ENCODE measurements around the gene MED12L.

MED12L gene

DNA sequence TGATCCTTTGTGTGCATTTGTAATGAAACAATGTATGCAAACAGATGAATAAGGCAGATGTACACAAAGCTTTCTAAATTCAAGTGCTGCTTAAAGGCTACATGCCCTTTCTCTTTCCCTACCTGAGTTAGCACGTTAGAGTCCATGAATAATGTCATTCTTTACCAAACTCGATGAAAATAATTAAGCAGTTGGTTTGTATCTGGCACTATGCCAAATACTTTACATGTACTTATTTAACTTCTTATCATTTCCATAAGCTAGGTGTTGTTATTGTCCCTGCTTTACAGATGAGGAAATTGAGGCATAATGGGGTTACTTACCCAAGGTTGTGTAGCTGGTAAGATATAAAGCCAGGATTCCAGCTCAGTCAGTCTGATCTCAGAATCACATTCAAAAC lies 115.1 kb downstream of the MED12L start:
- Histone ChIP-seq H3K27me3 (ENCODE audit: control insufficient read depth, insufficient read depth, low read length) (no peaks in the 10 kb centered on the region), H3K36me3 (ENCODE audit: control insufficient read depth, insufficient read depth, low read length) (peaks cover 8% of the 10 kb centered on the region), H3K9me3 (ENCODE audit: control insufficient read depth, insufficient read depth, low read length) (no peaks in the 10 kb centered on the region), H3K4me3 (ENCODE audit: low read depth, low read length) (no peak overlapping the region), H3K27ac (ENCODE audit: low read depth, low read length) (no peak overlapping the region), H3K4me1 (ENCODE audit: control insufficient read depth, insufficient read depth, low read length) (no peaks in the 10 kb centered on the region), H3K9ac (ENCODE audit: low read depth, low read length) (no peak overlapping the region)

DNA sequence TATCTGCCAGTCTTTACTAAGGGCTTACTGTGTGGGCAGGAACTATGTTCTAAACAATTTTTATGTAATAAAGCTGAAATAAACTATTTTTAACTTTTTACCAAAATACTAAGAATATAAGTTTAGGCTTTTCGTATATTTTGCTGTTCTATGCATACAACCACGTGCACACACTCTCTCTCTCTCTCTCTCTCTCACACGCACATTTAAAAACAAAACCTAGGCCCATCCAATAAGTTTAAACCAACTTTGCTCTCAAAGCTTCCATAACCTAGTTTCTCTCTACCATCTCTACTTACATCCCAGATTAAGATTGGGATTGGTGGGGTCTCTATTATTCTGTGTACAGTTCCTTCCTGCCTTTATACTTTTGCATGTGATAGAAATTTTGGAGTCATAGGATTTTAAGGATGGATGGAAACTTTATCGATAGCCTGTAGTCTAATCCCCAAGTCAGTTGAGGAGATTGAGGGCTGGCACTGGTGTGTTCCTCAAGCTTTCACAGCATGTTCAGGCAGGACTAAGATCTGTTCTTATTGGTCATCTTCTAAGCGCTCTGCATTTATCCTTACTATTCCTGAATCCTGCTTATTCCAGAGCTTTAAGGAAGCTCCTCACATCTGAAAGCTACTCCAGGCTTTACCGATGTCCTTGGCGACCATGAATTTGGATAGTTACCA lies 115.7 kb downstream of the MED12L start:
- Histone ChIP-seq H3K27me3 (ENCODE audit: control insufficient read depth, insufficient read depth, low read length) (no peaks in the 10 kb centered on the region), H3K4me1 (ENCODE audit: control insufficient read depth, insufficient read depth, low read length) (no peaks in the 10 kb centered on the region), H3K27ac (ENCODE audit: low read depth, low read length) (no peak overlapping the region), H3K36me3 (ENCODE audit: control insufficient read depth, insufficient read depth, low read length) (peaks cover 5% of the 10 kb centered on the region), H3K9me3 (ENCODE audit: control insufficient read depth, insufficient read depth, low read length) (no peaks in the 10 kb centered on the region), H3K4me3 (ENCODE audit: low read depth, low read length) (no peak overlapping the region), H3K9ac (ENCODE audit: low read depth, low read length) (no peak overlapping the region)

DNA sequence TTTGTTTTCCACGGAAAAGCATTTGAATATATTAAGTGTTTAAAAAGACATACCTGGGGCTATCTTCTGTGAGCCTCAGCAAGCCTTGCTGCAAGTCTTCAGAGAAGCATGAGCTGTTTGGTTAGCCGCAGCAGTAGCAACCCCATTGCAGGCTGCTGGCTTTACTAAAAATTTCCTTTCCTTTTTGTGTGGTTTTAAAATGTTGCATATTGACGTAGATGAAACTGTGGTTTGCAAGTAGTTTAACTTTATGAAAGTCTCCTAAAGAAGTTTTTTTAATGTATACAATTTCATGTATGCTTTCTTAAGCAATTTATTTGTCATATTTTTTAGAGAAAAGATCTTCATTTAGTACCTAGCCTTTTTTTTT lies 117.6 kb downstream of the MED12L start, which contains the start of gene GPR171:
Gene GPR171, minus strand, starts transcription at position 166 of the 370 bp plus-strand sequence. CDS start 3,830 bp downstream, outside the sequence.
- no peak within 1 kb of the TSS for H3K27ac ChIP-seq (ENCODE audit: low read depth, low read length)
- no peak within 1 kb of the TSS for H3K9ac ChIP-seq (ENCODE audit: low read depth, low read length)
- no peaks in the 10 kb centered on the region for H3K27me3 ChIP-seq (ENCODE audit: control insufficient read depth, insufficient read depth, low read length)
- no peaks in the 10 kb centered on the region for H3K9me3 ChIP-seq (ENCODE audit: control insufficient read depth, insufficient read depth, low read length)
- no peak within 1 kb of the TSS for H3K4me3 ChIP-seq (ENCODE audit: low read depth, low read length)
- H3K4me1 ChIP-seq (ENCODE audit: control insufficient read depth, insufficient read depth, low read length), result no peaks in the 10 kb centered on the region
- H3K36me3 ChIP-seq (ENCODE audit: control insufficient read depth, insufficient read depth, low read length), result no peaks in the 10 kb centered on the region; the same call in 1 of the 2 replicates

DNA sequence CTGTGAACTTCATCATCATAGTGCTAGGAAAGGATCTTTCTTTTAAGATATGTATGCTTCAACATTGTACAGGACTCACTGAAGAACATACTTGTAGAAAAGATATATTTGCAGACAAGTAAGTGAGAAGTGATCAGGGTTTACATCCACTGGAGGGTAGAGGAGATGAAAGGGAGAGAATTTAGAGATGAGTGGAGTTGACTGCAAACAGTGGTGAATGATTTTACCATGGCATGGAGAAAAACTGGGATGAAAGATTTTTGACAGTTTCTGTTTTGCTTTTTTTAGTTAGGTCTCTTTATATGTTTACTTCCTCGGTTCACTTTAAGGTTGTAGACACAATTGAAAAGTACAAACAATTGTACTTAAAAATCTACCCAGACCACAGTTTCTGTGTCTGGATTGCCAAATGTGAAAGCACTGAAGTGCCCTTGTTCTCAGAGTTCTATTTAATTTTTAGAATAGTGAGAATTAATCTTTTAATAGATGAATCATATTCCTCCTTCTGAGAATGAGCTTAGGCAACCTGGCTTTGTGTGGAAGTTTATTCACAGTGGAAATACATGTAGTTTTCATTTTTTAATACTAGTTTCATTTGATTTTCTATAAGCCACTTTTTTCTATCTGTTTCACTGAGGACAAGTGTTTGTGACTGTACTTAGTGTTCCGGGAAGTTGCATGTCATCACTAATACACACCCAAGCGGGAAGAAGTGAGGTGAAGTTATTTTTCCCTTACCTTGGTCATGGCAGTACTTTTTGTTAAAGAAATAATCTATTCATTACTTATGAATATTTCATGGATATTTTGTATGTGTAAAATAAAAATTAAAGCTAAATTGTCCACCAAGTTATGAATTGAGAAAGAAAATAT lies 119.3 kb downstream of the MED12L start:
- no peaks in the 10 kb centered on the region for H3K27me3 ChIP-seq (ENCODE audit: control insufficient read depth, insufficient read depth, low read length)
- H3K9ac ChIP-seq (ENCODE audit: low read depth, low read length), result no peak overlapping the region
- H3K36me3 ChIP-seq (ENCODE audit: control insufficient read depth, insufficient read depth, low read length), result no peaks in the 10 kb centered on the region; the same call in 1 of the 2 replicates
- no peaks in the 10 kb centered on the region for H3K9me3 ChIP-seq (ENCODE audit: control insufficient read depth, insufficient read depth, low read length)
- H3K4me3 ChIP-seq (ENCODE audit: low read depth, low read length), result no peak overlapping the region
- H3K4me1 ChIP-seq (ENCODE audit: control insufficient read depth, insufficient read depth, low read length), result no peaks in the 10 kb centered on the region
- no peak overlapping the region for H3K27ac ChIP-seq (ENCODE audit: low read depth, low read length)

DNA sequence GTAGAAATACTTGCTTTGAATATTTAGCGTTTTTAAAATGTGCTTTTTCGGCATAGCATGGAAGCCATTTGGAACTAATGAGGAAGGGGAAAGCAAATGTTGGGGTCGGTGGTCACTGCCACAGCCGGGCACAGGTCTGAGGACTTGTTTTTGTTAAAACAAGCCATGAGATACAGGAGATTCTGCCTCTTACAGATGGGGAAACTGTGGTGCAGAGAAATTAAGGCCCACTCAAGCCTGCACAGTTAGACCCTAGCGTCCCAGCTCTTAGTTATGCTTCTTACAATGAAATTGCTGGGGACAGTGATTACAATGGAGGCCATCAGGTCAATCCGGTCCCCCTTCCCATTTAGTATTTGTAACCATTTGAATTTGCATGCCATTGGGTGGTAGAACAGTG lies 120.0 kb downstream of the MED12L start:
- no peak overlapping the region for H3K9ac ChIP-seq (ENCODE audit: low read depth, low read length)
- no peaks in the 10 kb centered on the region for H3K9me3 ChIP-seq (ENCODE audit: control insufficient read depth, insufficient read depth, low read length)
- no peaks in the 10 kb centered on the region for H3K4me1 ChIP-seq (ENCODE audit: control insufficient read depth, insufficient read depth, low read length)
- no peak overlapping the region for H3K4me3 ChIP-seq (ENCODE audit: low read depth, low read length)
- no peak overlapping the region for H3K27ac ChIP-seq (ENCODE audit: low read depth, low read length)
- no peaks in the 10 kb centered on the region; the same call in 1 of the 2 replicates for H3K36me3 ChIP-seq (ENCODE audit: control insufficient read depth, insufficient read depth, low read length)
- no peaks in the 10 kb centered on the region for H3K27me3 ChIP-seq (ENCODE audit: control insufficient read depth, insufficient read depth, low read length)

DNA sequence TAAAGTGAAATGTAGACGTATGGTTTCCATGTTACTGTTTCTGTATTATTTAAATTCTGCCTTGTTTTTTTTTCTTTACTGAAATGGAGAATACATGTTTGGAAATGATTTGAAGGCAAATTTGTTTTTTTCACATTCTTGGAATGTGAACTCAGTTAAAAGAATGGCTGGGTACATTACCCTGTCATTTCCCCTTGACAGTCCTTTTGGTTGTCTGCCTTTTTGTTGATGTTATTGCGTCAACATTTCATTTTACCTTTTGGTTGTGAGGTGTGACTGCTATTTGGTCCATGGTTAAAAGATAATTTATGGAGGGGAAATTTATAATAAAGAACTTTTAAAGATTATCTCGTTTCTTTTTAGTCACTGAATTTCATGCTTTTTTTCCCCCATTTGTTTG lies 120.7 kb downstream of the MED12L start:
- H3K27ac ChIP-seq (ENCODE audit: low read depth, low read length), result no peak overlapping the region
- H3K4me1 ChIP-seq (ENCODE audit: control insufficient read depth, insufficient read depth, low read length), result peaks cover 5% of the 10 kb centered on the region

DNA sequence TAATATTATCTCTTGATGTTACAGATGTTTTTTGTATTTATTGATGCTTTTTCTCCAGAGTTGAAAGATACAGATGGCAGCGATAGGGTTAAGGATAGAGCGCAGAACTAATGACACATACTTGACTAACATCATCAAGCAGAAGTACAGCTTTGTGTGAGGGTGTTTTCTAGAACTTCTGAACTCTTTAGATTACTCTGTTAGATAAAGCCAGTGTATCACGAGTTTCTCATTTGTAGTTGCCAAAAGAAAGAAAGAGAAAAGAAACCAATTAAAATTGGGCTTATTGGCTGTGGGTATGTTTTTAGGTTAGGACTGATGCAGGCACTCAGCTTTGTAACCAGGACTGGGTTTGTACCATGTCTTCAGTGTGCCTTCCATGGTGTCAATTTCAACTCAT lies 124.2 kb downstream of the MED12L start:
- Histone ChIP-seq H3K36me3 (ENCODE audit: control insufficient read depth, insufficient read depth, low read length) (no peaks in the 10 kb centered on the region; the same call in 1 of the 2 replicates), H3K27ac (ENCODE audit: low read depth, low read length) (no peak overlapping the region), H3K27me3 (ENCODE audit: control insufficient read depth, insufficient read depth, low read length) (no peaks in the 10 kb centered on the region), H3K4me3 (ENCODE audit: low read depth, low read length) (no peak overlapping the region), H3K4me1 (ENCODE audit: control insufficient read depth, insufficient read depth, low read length) (peaks cover 10% of the 10 kb centered on the region), H3K9me3 (ENCODE audit: control insufficient read depth, insufficient read depth, low read length) (no peaks in the 10 kb centered on the region), H3K9ac (ENCODE audit: low read depth, low read length) (no peak overlapping the region)

More for the DNA sequence above, 120.7 kb downstream of the MED12L start:
- Histone ChIP-seq H3K27me3 (ENCODE audit: control insufficient read depth, insufficient read depth, low read length) (no peaks in the 10 kb centered on the region), H3K9me3 (ENCODE audit: control insufficient read depth, insufficient read depth, low read length) (no peaks in the 10 kb centered on the region), H3K4me3 (ENCODE audit: low read depth, low read length) (no peak overlapping the region), H3K36me3 (ENCODE audit: control insufficient read depth, insufficient read depth, low read length) (no peaks in the 10 kb centered on the region; the same call in 1 of the 2 replicates), H3K9ac (ENCODE audit: low read depth, low read length) (no peak overlapping the region)

DNA sequence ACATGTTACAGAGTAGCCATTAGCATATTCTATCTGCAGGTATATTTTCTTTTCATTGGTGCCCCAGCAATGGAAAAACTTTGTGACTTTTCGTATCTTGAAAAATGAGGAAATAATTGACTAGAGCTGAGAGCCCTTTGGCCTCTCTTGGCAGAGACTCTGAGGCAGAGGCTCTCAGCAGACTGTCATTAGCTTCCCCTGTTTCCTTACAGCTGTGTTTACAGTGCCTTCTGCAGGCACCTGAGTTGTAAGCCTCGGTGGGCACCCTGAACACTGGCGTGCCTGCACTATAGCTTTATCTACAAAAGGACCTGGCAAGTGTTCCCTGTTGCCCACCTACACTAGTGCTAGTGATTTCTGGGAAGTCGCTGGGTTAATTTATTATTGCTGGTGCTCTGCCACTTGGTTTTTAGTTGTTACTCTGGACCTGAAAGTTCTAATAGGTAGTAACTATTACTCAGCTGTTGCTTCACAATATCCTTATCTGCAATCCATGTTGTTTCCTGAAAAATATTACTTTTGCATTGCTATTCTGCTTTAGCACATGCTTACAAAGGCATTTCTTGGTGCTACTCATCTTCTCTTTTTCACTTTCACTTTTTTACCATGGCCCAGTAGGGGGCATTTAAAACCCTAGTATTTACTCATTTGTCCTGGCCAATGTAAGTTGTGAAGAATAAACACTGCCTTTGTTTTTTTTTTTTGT lies 125.4 kb downstream of the MED12L start:
- Histone ChIP-seq H3K4me3 (ENCODE audit: low read depth, low read length) (no peak overlapping the region), H3K4me1 (ENCODE audit: control insufficient read depth, insufficient read depth, low read length) (peaks cover 10% of the 10 kb centered on the region), H3K9me3 (ENCODE audit: control insufficient read depth, insufficient read depth, low read length) (no peaks in the 10 kb centered on the region), H3K9ac (ENCODE audit: low read depth, low read length) (no peak overlapping the region), H3K27me3 (ENCODE audit: control insufficient read depth, insufficient read depth, low read length) (no peaks in the 10 kb centered on the region), H3K36me3 (ENCODE audit: control insufficient read depth, insufficient read depth, low read length) (no peaks in the 10 kb centered on the region; the same call in 1 of the 2 replicates), H3K27ac (ENCODE audit: low read depth, low read length) (no peak overlapping the region)

DNA sequence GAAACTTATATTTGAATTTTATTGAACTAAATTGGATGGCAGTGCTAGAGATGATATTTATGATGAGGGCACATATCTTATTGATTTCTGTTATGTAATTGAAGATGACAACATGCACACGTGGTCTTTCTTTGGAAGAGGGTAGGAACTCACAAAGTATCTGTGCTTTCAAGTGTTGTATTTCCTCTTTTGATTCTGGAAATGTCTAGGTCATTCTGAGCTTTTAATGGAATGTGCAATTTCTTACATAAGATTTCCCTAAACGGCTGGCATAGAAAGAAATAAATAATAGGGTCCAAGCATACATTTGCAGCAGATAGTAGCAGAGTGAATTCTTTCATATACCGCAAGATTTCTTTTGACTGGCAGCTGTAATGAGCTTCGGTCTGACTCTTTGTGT lies 127.7 kb downstream of the MED12L start:
- Histone ChIP-seq H3K9ac (ENCODE audit: low read depth, low read length) (no peak overlapping the region), H3K4me1 (ENCODE audit: control insufficient read depth, insufficient read depth, low read length) (peaks cover 15% of the 10 kb centered on the region), H3K27me3 (ENCODE audit: control insufficient read depth, insufficient read depth, low read length) (no peaks in the 10 kb centered on the region), H3K9me3 (ENCODE audit: control insufficient read depth, insufficient read depth, low read length) (no peaks in the 10 kb centered on the region), H3K36me3 (ENCODE audit: control insufficient read depth, insufficient read depth, low read length) (no peaks in the 10 kb centered on the region; the same call in 1 of the 2 replicates), H3K27ac (ENCODE audit: low read depth, low read length) (no peak overlapping the region), H3K4me3 (ENCODE audit: low read depth, low read length) (no peak overlapping the region)

DNA sequence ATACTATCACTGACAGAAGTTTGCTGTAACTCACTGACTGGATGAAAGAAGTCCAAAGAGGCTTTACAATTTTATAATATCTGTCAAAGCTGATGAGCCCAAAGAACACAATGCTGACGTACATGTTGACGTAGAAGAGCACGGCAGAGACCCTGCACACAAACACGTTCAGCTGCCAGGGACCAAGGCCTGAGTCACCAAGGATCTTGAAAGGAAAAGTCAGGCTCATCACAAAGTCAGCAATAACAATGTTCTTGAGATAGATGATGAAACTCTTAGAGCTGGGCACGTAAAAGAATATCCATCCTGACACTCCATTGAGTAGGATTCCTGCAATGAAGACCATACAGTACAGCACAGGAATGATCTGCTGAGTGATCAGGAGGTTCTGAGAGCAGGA lies 128.4 kb downstream of the MED12L start:
- H3K9ac ChIP-seq (ENCODE audit: low read depth, low read length), result no peak overlapping the region
- no peak overlapping the region for H3K4me3 ChIP-seq (ENCODE audit: low read depth, low read length)
- H3K36me3 ChIP-seq (ENCODE audit: control insufficient read depth, insufficient read depth, low read length), result no peaks in the 10 kb centered on the region; the same call in 1 of the 2 replicates
- H3K4me1 ChIP-seq (ENCODE audit: control insufficient read depth, insufficient read depth, low read length), result peaks cover 15% of the 10 kb centered on the region
- H3K27ac ChIP-seq (ENCODE audit: low read depth, low read length), result no peak overlapping the region
- no peaks in the 10 kb centered on the region for H3K27me3 ChIP-seq (ENCODE audit: control insufficient read depth, insufficient read depth, low read length)
- H3K9me3 ChIP-seq (ENCODE audit: control insufficient read depth, insufficient read depth, low read length), result no peaks in the 10 kb centered on the region

Data from HUES48 (cell line).